ENCODE measurements around the gene HOXA4. TPM values are rescaled to one million over a fixed set of nuclear protein-coding genes. Genes with fewer than 3 reads are reported as not detected.

The HOXA4 gene
- total RNA-seq, 1 donor from 2014 or later: 0.31 TPM

DNA sequence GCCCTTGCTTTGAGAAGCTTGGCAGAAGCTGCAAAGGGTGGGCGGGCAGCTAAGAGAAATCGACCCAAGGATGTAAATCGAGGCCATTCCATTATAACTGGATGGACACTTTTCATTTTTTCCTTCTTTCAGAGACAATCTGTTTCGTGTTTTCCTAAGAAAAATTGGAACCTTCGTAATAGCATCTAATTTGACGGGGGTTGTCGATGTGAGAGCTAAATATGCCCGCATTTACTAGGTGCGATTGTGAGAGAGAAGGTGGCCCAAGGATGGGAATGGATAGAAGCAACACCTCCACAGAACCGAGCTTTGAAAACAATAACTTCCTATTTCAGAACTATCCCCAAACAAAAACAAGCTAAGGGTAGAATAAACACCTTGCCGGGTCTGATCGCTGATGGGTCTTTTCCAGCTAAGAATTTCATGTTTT is 848 bp upstream of the HOXA4 start:
- Mint-ChIP-seq H3K27ac (ENCODE audit: unreplicated experiment) (no peak overlapping the region), H3K27me3 (ENCODE audit: unreplicated experiment) (peaks cover 34% of the 10 kb centered on the region), H3K9me3 (ENCODE audit: unreplicated experiment) (no peaks in the 10 kb centered on the region), H3K36me3 (ENCODE audit: low read depth, unreplicated experiment) (no peaks in the 10 kb centered on the region), H3K4me1 (ENCODE audit: unreplicated experiment) (peaks cover 13% of the 10 kb centered on the region), H3K4me3 (ENCODE audit: unreplicated experiment) (peak overlapping the region; percentile 43)
- TF ChIP-seq, protein P1, sequence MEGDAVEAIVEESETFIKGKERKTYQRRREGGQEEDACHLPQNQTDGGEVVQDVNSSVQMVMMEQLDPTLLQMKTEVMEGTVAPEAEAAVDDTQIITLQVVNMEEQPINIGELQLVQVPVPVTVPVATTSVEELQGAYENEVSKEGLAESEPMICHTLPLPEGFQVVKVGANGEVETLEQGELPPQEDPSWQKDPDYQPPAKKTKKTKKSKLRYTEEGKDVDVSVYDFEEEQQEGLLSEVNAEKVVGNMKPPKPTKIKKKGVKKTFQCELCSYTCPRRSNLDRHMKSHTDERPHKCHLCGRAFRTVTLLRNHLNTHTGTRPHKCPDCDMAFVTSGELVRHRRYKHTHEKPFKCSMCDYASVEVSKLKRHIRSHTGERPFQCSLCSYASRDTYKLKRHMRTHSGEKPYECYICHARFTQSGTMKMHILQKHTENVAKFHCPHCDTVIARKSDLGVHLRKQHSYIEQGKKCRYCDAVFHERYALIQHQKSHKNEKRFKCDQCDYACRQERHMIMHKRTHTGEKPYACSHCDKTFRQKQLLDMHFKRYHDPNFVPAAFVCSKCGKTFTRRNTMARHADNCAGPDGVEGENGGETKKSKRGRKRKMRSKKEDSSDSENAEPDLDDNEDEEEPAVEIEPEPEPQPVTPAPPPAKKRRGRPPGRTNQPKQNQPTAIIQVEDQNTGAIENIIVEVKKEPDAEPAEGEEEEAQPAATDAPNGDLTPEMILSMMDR (IDR thresholded peaks at IDR 0.05; ENCODE audit: unreplicated experiment): no peak
- DNase-seq (ENCODE audit: low spot score): no peak

DNA sequence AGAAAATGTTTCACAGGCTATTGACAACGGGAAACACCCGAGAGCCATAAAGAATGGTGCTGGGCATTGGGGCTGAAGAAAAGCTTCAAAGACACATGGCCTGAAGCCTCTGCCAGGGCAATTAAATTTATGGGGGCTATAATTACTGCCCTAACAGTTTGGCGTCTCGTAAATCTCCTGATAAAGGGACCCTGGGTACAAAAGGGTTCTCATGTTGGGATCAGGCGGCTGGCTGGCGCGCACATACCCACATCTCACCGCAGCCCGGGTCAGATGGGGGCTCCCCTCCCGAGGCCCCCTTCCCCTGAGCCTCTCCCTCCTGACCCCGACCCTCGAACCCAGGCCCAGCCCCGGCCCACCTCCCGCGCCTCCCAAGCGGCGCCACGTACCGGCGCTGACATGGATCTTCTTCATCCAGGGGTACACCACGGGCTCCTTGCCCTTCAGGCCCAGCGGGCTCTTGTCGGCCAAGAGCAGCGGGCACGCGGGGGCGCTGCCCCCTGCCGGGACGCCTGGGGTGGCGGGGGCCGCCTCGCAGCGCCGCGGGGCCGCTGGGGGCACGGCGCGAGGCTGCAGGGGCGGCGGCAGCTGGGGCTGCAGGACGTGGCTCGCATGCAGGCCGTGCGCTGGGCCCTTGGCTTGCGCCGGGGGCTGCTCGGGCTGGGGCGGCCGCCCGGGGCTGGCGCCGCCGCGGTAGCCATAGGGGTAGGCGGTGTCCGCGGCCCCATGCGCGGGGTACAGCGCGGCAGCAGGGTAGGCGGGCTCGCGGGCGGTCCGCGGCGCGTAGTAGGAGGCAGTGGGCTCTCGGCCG is 623 bp downstream of the HOXA4 start:
- TF ChIP-seq, protein P1 (IDR thresholded peaks at IDR 0.05; ENCODE audit: unreplicated experiment): no peak
- no peak overlapping the region for H3K27ac Mint-ChIP-seq (ENCODE audit: unreplicated experiment)
- H3K4me3 Mint-ChIP-seq (ENCODE audit: unreplicated experiment): no peak overlapping the region
- peaks cover 14% of the 10 kb centered on the region for H3K4me1 Mint-ChIP-seq (ENCODE audit: unreplicated experiment)
- DNase-seq (ENCODE audit: low spot score): no peak
- no peaks in the 10 kb centered on the region for H3K9me3 Mint-ChIP-seq (ENCODE audit: unreplicated experiment)
- peaks cover 40% of the 10 kb centered on the region for H3K27me3 Mint-ChIP-seq (ENCODE audit: unreplicated experiment)
- H3K36me3 Mint-ChIP-seq (ENCODE audit: low read depth, unreplicated experiment): no peaks in the 10 kb centered on the region

DNA sequence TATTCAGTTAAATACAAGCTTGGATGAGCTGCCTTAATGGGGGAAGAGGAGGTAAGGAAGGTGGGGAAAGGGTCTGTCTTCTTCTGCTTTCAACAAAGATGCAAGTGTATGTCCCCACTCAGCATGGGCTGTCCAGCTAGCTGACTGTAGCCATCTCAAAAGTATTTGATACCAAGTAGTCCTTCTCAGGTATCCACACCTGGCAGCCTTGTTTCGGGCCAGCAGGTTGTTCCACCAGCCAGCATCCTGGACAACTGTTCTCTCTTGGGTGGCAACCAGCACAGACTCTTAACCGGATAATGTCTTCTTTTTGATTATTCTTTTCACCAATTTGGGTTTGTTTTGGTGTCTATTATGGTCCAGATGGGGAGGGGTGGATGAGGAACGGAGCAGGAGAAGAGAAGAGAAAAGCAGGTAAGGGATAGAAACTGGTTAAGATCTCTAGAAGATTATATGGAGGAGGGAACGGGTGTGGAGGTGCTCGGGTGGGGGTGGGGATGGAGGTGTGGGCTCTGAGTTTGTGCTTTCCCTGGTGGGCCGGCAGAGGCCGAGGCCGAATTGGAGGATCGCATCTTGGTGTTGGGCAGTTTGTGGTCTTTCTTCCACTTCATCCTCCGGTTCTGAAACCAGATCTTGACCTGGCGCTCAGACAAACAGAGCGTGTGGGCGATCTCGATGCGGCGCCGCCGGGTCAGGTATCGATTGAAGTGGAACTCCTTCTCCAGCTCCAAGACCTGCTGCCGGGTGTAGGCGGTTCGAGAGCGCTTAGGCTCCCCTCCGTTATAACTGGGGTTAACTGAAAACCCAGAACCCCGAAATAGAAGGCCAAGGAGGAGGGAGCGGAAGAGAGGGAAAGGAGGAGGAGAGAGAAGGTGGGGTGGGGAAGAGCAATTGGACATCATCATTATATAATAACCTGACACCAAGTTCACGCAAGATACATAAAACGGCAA is 1.5 kb downstream of the HOXA4 start:
- Mint-ChIP-seq H3K4me1 (ENCODE audit: unreplicated experiment) (peaks cover 20% of the 10 kb centered on the region), H3K27ac (ENCODE audit: unreplicated experiment) (no peak overlapping the region), H3K36me3 (ENCODE audit: low read depth, unreplicated experiment) (no peaks in the 10 kb centered on the region), H3K9me3 (ENCODE audit: unreplicated experiment) (no peaks in the 10 kb centered on the region), H3K27me3 (ENCODE audit: unreplicated experiment) (peaks cover 43% of the 10 kb centered on the region), H3K4me3 (ENCODE audit: unreplicated experiment) (no peak overlapping the region)
- TF ChIP-seq, protein P1 (IDR thresholded peaks at IDR 0.05; ENCODE audit: unreplicated experiment): no peak
- DNase-seq (ENCODE audit: low spot score): no peak

DNA sequence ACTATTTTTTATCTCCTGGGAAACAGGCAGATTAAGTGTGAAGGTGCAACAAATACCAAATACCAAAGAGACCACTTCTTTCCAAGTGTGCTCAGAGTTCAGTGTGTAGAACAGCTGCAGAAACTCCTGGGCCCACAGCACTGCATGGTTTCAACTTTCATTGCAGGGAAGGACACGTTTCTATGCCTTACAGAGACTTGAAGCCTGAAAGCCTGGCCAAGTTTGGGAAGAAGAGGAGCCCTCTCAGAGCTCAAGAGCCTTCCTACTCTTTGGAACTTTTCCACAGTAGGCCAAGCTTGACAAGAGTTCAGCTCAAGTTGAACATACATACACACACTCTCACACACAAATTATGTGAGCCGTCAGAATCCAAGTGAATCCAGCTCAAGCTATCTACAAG is 2.5 kb downstream of the HOXA4 start:
- H3K4me1 Mint-ChIP-seq (ENCODE audit: unreplicated experiment): peaks cover 26% of the 10 kb centered on the region
- H3K36me3 Mint-ChIP-seq (ENCODE audit: low read depth, unreplicated experiment): no peaks in the 10 kb centered on the region
- peaks cover 40% of the 10 kb centered on the region for H3K27me3 Mint-ChIP-seq (ENCODE audit: unreplicated experiment)
- H3K27ac Mint-ChIP-seq (ENCODE audit: unreplicated experiment): no peak overlapping the region
- no peak overlapping the region for H3K4me3 Mint-ChIP-seq (ENCODE audit: unreplicated experiment)
- no peaks in the 10 kb centered on the region for H3K9me3 Mint-ChIP-seq (ENCODE audit: unreplicated experiment)
- DNase-seq (ENCODE audit: low spot score): no peak
- TF ChIP-seq, protein P1 (IDR thresholded peaks at IDR 0.05; ENCODE audit: unreplicated experiment): no peak
